ENCODE data around the gene MAPKAPK2. TPM values are rescaled to one million over a fixed set of nuclear protein-coding genes. Genes with fewer than 3 reads are reported as not detected.

MAPKAPK2 gene
- total RNA-seq, 1 donor: 69.8 TPM

DNA sequence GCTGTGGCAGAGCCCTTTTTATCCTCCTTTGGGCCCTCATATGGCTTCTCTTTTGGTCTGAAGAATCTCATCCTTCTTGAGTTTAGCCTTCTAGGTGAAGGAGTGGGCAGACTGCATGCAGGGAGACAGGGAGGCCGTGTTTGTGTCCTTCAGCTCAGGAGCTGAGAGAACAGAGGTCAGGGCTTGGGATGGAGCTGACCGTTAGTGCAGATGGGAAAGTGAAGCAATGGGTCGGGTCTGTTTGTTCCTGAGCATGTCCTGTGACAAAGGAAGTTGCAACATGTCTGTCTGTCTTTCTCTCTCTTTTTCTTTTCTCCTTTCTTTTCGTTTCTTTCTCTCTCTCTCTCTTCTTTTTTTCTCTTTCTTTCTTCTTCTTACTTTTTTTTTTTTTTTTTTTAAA, 14.9 kb downstream of the MAPKAPK2 start:
- no peak overlapping the region for H3K4me3 ChIP-seq (ENCODE audit: low read length)
- peaks cover 84% of the 10 kb centered on the region for H3K4me1 ChIP-seq (ENCODE audit: insufficient read depth, low read length)
- H3K27me3 ChIP-seq (ENCODE audit: insufficient read depth, low read length): no peaks in the 10 kb centered on the region
- no peaks in the 10 kb centered on the region for H3K9me3 ChIP-seq (ENCODE audit: low read depth, low read length)

- Histone ChIP-seq H3K4me1 (ENCODE audit: insufficient read depth, low read length) (peaks cover 86% of the 10 kb centered on the region), H3K9me3 (ENCODE audit: low read depth, low read length) (no peaks in the 10 kb centered on the region), H3K27me3 (ENCODE audit: insufficient read depth, low read length) (no peaks in the 10 kb centered on the region), H3K4me3 (ENCODE audit: low read length) (no peak overlapping the region)
Observed at GRCh38 chr1:206700445-206701036, 15.8 kb downstream of the MAPKAPK2 start.

GRCh38 chr1:206702260-206702659, 17.6 kb downstream of the MAPKAPK2 start:
- Histone ChIP-seq H3K4me1 (ENCODE audit: insufficient read depth, low read length) (peaks cover 86% of the 10 kb centered on the region), H3K4me3 (ENCODE audit: low read length) (no peak overlapping the region), H3K27me3 (ENCODE audit: insufficient read depth, low read length) (no peaks in the 10 kb centered on the region), H3K9me3 (ENCODE audit: low read depth, low read length) (no peaks in the 10 kb centered on the region)

- Histone ChIP-seq H3K9me3 (ENCODE audit: low read depth, low read length) (no peaks in the 10 kb centered on the region), H3K4me3 (ENCODE audit: low read length) (no peak overlapping the region), H3K4me1 (ENCODE audit: insufficient read depth, low read length) (peaks cover 86% of the 10 kb centered on the region), H3K27me3 (ENCODE audit: insufficient read depth, low read length) (no peaks in the 10 kb centered on the region)
Observed at GRCh38 chr1:206702803-206703202, 18.1 kb downstream of the MAPKAPK2 start.

DNA sequence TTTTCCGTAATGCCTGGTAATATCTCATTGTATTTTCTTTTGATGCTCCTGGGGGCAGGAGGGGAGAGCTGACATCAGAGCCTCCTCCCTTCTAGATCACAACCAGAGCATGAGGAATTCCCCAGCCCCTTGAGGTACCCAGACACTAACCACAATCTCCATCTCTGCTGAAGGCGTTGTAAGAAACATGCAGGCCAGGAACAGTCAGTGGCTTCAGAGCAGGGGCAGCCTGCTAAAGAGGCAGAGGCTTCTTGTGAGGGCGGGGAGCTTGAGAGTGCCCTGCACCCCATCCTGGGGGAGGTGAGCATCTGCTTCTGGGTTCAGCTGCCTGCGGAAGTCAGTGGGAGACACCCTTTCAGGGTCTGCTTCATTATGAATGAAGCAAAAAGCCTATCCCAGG, 19.0 kb downstream of the MAPKAPK2 start:
- Histone ChIP-seq H3K9me3 (ENCODE audit: low read depth, low read length) (no peaks in the 10 kb centered on the region), H3K4me1 (ENCODE audit: insufficient read depth, low read length) (peaks cover 87% of the 10 kb centered on the region), H3K4me3 (ENCODE audit: low read length) (no peak overlapping the region), H3K27me3 (ENCODE audit: insufficient read depth, low read length) (no peaks in the 10 kb centered on the region)

DNA sequence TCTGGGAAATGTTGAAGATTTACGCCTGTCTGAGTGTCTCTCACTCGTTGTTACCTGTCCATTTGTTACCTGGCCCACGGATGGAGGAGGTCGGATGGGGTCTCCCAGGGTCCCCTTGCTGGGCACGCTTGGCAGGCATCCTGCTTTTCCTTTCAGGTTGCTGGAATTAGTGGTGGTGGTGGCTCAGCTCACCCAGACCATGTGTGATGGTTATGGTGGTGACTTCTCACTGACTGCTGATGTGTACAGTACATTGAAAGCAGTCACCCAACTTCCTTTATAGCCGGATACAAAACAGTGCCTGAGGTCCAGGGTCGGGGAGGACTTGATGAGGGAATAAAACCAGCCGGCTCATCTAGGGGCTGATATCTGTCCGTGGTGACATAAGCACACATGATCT, 19.5 kb downstream of the MAPKAPK2 start:
- H3K9me3 ChIP-seq (ENCODE audit: low read depth, low read length): no peaks in the 10 kb centered on the region
- no peak overlapping the region for H3K4me3 ChIP-seq (ENCODE audit: low read length)
- peaks cover 87% of the 10 kb centered on the region for H3K4me1 ChIP-seq (ENCODE audit: insufficient read depth, low read length)
- no peaks in the 10 kb centered on the region for H3K27me3 ChIP-seq (ENCODE audit: insufficient read depth, low read length)

- no peak overlapping the region for H3K4me3 ChIP-seq (ENCODE audit: low read length)
- H3K9me3 ChIP-seq (ENCODE audit: low read depth, low read length): no peaks in the 10 kb centered on the region
- H3K27me3 ChIP-seq (ENCODE audit: insufficient read depth, low read length): no peaks in the 10 kb centered on the region
- peaks cover 86% of the 10 kb centered on the region for H3K4me1 ChIP-seq (ENCODE audit: insufficient read depth, low read length)
Observed at GRCh38 chr1:206705191-206705590, 20.5 kb downstream of the MAPKAPK2 start.

DNA sequence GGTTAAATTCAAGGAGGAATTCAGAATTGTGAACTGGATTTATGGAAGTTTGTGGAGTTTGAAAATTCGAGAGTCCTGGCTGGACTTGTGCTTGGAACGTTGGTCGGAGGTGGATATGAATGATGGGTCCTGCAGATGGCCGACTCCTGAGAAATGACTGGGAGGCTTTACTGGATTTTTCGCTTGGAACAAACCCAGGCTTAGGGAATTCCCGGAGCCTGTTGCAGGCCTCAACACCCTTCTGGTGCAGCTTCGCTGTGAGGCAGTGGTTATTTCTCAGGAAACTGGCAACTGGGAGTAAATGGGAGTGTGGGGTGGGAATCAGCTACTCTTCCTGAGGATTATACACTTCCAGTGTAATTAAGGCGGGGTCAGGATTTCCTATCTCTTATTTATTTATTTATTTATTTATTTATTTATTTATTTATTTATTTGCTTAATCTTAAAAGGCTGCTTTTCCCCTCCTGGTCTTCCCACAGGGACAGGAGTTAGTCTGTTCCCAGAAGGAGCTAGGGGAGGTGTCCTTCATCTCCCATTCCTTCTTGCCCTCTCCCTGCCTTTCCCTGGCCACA, 21.1 kb downstream of the MAPKAPK2 start:
- H3K9me3 ChIP-seq (ENCODE audit: low read depth, low read length): no peaks in the 10 kb centered on the region
- no peaks in the 10 kb centered on the region for H3K27me3 ChIP-seq (ENCODE audit: insufficient read depth, low read length)
- no peak overlapping the region for H3K4me3 ChIP-seq (ENCODE audit: low read length)
- H3K4me1 ChIP-seq (ENCODE audit: insufficient read depth, low read length): peaks cover 83% of the 10 kb centered on the region

- H3K9me3 ChIP-seq (ENCODE audit: low read depth, low read length): no peaks in the 10 kb centered on the region
- peaks cover 80% of the 10 kb centered on the region for H3K4me1 ChIP-seq (ENCODE audit: insufficient read depth, low read length)
Observed at GRCh38 chr1:206706298-206706791, 21.6 kb downstream of the MAPKAPK2 start.

DNA sequence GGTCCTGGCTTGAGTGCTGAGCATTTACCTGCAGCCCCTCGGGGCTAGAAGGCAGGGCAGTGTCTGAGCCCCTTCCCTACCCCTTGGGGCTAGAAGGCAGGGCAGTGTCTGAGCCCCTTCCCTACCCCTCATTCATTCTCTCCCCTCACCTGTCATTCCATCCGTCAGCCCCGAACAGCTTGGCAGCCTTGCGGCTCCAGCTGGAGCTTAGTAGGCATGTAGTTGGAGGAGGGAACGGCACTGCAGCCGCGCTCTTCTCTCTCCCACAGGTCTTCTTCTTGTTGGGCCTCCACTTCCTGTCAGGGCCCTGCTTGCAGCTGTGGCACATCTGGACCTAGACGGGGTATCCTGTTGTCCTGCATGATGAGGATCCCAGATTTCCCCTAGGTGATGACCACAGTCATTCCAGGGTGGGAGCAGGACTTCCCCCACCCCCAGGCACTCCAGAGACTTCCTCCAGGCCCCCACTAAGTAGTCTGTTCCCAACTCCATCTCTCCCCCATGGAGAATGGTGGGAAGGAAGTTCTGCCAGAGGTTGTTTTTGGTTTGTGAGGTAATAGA, 22.2 kb downstream of the MAPKAPK2 start:
- H3K27me3 ChIP-seq (ENCODE audit: insufficient read depth, low read length): no peaks in the 10 kb centered on the region
- H3K9me3 ChIP-seq (ENCODE audit: low read depth, low read length): no peaks in the 10 kb centered on the region
- no peak overlapping the region for H3K4me3 ChIP-seq (ENCODE audit: low read length)

More at GRCh38 chr1:206706298-206706791, 21.6 kb downstream of the MAPKAPK2 start:
- no peak overlapping the region for H3K4me3 ChIP-seq (ENCODE audit: low read length)
- H3K27me3 ChIP-seq (ENCODE audit: insufficient read depth, low read length): no peaks in the 10 kb centered on the region

DNA sequence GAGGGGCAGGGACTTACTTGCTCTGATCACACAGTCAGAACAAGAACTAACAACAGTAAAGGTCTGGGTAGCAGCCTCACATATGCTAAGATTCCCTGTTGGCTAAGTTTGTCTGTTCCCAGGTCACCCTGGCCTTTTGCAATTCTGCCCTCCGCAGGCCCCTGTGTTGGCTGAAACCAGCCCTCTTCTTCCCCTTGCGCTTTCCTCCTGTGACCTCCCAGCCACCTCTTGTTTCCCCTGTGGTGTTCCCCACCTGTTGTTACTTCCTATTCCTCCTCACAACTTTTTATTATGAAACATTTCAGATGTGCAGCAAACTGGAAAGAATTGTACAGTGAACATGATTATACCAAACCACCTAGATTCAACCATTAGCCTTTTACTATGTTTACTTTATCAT, 23.4 kb downstream of the MAPKAPK2 start:
- Histone ChIP-seq H3K4me3 (ENCODE audit: low read length) (no peak overlapping the region), H3K9me3 (ENCODE audit: low read depth, low read length) (no peaks in the 10 kb centered on the region), H3K27me3 (ENCODE audit: insufficient read depth, low read length) (no peaks in the 10 kb centered on the region), H3K4me1 (ENCODE audit: insufficient read depth, low read length) (peaks cover 84% of the 10 kb centered on the region)

More for the DNA sequence above, 22.2 kb downstream of the MAPKAPK2 start:
- H3K4me1 ChIP-seq (ENCODE audit: insufficient read depth, low read length): peaks cover 80% of the 10 kb centered on the region

DNA sequence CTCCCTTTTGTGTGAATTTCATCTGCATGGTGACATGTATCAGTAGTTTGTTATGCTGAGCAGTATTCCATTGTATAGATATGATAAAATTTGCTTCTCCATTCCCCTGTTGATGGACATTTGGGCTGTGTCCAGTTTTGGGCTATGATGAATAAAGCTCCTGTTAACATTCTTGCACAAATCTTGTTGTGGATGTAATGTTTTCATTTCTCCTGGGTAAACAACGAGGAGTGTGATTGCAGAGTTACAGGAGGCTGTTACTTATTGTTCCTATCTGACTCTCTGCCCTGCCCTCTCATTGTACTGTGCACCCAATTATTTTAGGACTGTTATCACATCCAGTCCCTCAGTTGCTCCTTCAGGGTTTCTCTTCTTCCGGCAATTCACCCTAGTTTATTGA, 24.2 kb downstream of the MAPKAPK2 start:
- Histone ChIP-seq H3K9me3 (ENCODE audit: low read depth, low read length) (no peaks in the 10 kb centered on the region), H3K4me3 (ENCODE audit: low read length) (no peak overlapping the region), H3K27me3 (ENCODE audit: insufficient read depth, low read length) (no peaks in the 10 kb centered on the region), H3K4me1 (ENCODE audit: insufficient read depth, low read length) (peaks cover 84% of the 10 kb centered on the region)

- Histone ChIP-seq H3K4me1 (ENCODE audit: insufficient read depth, low read length) (peaks cover 84% of the 10 kb centered on the region), H3K9me3 (ENCODE audit: low read depth, low read length) (no peaks in the 10 kb centered on the region), H3K4me3 (ENCODE audit: low read length) (no peak overlapping the region)
Observed at GRCh38 chr1:206709322-206709721, 24.6 kb downstream of the MAPKAPK2 start.

DNA sequence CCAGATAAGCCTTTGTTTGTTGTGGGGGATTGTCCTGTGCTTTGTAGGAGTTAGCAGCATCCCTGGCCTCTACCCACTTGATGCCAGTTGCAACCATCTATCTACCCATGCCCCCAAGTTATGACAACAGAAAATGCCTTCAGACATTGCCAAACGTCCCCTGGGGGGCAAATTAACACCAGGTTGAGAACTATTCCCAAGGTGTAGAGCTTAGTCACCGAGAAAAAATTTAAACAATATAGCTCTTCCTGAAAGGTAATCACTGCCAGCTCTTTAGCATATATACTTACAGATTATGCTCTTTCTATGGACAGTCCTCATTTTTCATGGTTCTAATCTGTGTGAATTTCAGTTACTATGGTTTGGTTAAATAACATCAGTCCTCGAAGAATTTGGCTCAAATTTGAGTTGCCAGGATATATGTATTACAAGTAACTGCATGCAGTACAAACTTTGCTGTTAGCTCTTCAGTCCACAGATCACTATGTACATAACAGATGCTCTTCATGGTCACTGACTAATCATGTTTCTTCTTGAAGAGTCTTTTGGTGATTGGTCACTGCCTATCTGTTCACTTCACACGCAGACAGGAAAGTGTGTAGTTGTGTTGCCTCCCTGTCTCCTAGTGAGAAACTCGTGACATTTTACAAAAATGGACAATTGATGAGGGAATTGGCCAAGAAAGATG, 25.2 kb downstream of the MAPKAPK2 start:
- H3K9me3 ChIP-seq (ENCODE audit: low read depth, low read length): no peaks in the 10 kb centered on the region
- no peak overlapping the region for H3K4me3 ChIP-seq (ENCODE audit: low read length)
- H3K27me3 ChIP-seq (ENCODE audit: insufficient read depth, low read length): no peaks in the 10 kb centered on the region
- peaks cover 84% of the 10 kb centered on the region for H3K4me1 ChIP-seq (ENCODE audit: insufficient read depth, low read length)

More at GRCh38 chr1:206709322-206709721, 24.6 kb downstream of the MAPKAPK2 start:
- H3K27me3 ChIP-seq (ENCODE audit: insufficient read depth, low read length): no peaks in the 10 kb centered on the region

GRCh38 chr1:206710460-206710823, 25.7 kb downstream of the MAPKAPK2 start:
- H3K4me1 ChIP-seq (ENCODE audit: insufficient read depth, low read length): peaks cover 84% of the 10 kb centered on the region
- H3K4me3 ChIP-seq (ENCODE audit: low read length): no peak overlapping the region
- no peaks in the 10 kb centered on the region for H3K9me3 ChIP-seq (ENCODE audit: low read depth, low read length)
- no peaks in the 10 kb centered on the region for H3K27me3 ChIP-seq (ENCODE audit: insufficient read depth, low read length)

Measured in mononuclear cell (primary cell).